Suprapubic skin (tissue), 4 donors: Measurements from ENCODE around the gene MAGEB3. TPM values are rescaled to one million over a fixed set of nuclear protein-coding genes. Genes with fewer than 3 reads are reported as not detected.

ENCODE experiments used
- DNase-seq, 2 donors: peaks; one replicate each; pipeline ENCODE4 v3.0.0-alpha.2; 2019; ENCODE audit warnings: low spot score in 2 of 2
- H3K27ac ChIP-seq: fragments of 200-600 bp; sonication (generic); one replicate; pipeline ENCODE4 v1.5.1; 2019
- H3K27me3 ChIP-seq: fragments of 200-600 bp; sonication (generic); one replicate; pipeline ENCODE4 v1.5.1; 2019
- H3K36me3 ChIP-seq: fragments of 200-600 bp; sonication (generic); one replicate; pipeline ENCODE4 v1.5.1; 2019
- H3K4me1 ChIP-seq: fragments of 200-600 bp; sonication (generic); one replicate; pipeline ENCODE4 v1.5.1; 2019
- H3K4me3 ChIP-seq: fragments of 200-600 bp; sonication (generic); one replicate; pipeline ENCODE4 v1.5.1; 2019; ENCODE audit warnings: mild to moderate bottlenecking
- H3K9me3 ChIP-seq: fragments of 200-600 bp; sonication (generic); one replicate; pipeline ENCODE4 v1.5.1; 2019
- WGBS: methylation state at CpG from one replicate; pipeline ENCODE4 v1.1.5; 2018; 5-methylcytosine and 5-hydroxymethylcytosine counted together
- total RNA-seq, 4 donors: library from RNA; depleted of rRNA; stranded (reverse); fragments of >200 nt; gene quantifications; one replicate each; pipeline ENCODE4 v1.1.0, GENCODE V29; 2016
- TF ChIP-seq, protein P1 (sequence below), 2 donors: fragments of 200-600 bp in 1 of 2; fragments of 450-650 bp in 1 of 2; sonication (generic) in 1 of 2; IDR thresholded peaks; one replicate each; pipeline ENCODE4 v1.5.1; 2016 to 2019; ENCODE audit warnings: antibody characterized with exemption in 2 of 2, mild to moderate bottlenecking in 1 of 2, moderate library complexity in 1 of 2

Gene MAGEB3
- total RNA-seq, 4 donors from 2014 or later, result not detected

GRCh38 chrX:30283456-30284200 is 53.2 kb downstream of the MAGEB3 start:
- H3K27ac ChIP-seq, result peak overlapping the region; percentile 10
- TF ChIP-seq, protein P1, sequence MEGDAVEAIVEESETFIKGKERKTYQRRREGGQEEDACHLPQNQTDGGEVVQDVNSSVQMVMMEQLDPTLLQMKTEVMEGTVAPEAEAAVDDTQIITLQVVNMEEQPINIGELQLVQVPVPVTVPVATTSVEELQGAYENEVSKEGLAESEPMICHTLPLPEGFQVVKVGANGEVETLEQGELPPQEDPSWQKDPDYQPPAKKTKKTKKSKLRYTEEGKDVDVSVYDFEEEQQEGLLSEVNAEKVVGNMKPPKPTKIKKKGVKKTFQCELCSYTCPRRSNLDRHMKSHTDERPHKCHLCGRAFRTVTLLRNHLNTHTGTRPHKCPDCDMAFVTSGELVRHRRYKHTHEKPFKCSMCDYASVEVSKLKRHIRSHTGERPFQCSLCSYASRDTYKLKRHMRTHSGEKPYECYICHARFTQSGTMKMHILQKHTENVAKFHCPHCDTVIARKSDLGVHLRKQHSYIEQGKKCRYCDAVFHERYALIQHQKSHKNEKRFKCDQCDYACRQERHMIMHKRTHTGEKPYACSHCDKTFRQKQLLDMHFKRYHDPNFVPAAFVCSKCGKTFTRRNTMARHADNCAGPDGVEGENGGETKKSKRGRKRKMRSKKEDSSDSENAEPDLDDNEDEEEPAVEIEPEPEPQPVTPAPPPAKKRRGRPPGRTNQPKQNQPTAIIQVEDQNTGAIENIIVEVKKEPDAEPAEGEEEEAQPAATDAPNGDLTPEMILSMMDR (IDR thresholded peaks at IDR 0.05), result no peak
- no peaks in the 10 kb centered on the region for H3K27me3 ChIP-seq
- WGBS, result 57% methylated on average over 3 of the region's 3 CpGs
- no peaks in the 10 kb centered on the region for H3K36me3 ChIP-seq
- no peak overlapping the region for H3K4me3 ChIP-seq
- H3K4me1 ChIP-seq, result no peaks in the 10 kb centered on the region
- no peak for DNase-seq
- H3K9me3 ChIP-seq, result no peaks in the 10 kb centered on the region

Other genes with a start within 250 kb of the MAGEB3 start
- gene MAGEB2, start 15.1 kb upstream of the MAGEB3 start, total RNA-seq, result not detected
- gene MAGEB4, start 11.3 kb downstream of the MAGEB3 start, total RNA-seq, result not detected
- not detected for gene MAGEB1, start 16.5 kb downstream of the MAGEB3 start, total RNA-seq
- not detected for gene NR0B1, start 78.7 kb downstream of the MAGEB3 start, total RNA-seq